ENCODE data around the gene CCDC85B. TPM values are rescaled to one million over a fixed set of nuclear protein-coding genes. Genes with fewer than 3 reads are reported as not detected.
A peak's percentile ranks its signal among the peaks of the same experiment; 100 is the strongest.
"Not testable (repeated sequence)": the region's sequence is repeated elsewhere in the genome, so short reads cannot be mapped to it uniquely, and the experiment has no call there.

CCDC85B gene
- polyA plus RNA-seq (ENCODE audit: insufficient read length), result 22.2 TPM

- peak; percentile 98 for DNase-seq
Observed at GRCh38 chr11:65890324-65891218, at the start of gene CCDC85B. Gene CCDC85B, plus strand, starts transcription at chr11:65890673. Its CDS starts 111 bp downstream, at chr11:65890784.

- no peak for DNase-seq
Observed at GRCh38 chr11:65842144-65842543, 48.3 kb upstream of the CCDC85B start.

GRCh38 chr11:65843811-65844210 lies 46.7 kb upstream of the CCDC85B start:
- no peak for DNase-seq

- no peak for DNase-seq
Observed at GRCh38 chr11:65844231-65844872, 46.1 kb upstream of the CCDC85B start.

- no peak for DNase-seq
Observed at GRCh38 chr11:65847746-65848145, 42.7 kb upstream of the CCDC85B start.

- not testable (repeated sequence) for DNase-seq
Observed at GRCh38 chr11:65848693-65849092, 41.8 kb upstream of the CCDC85B start.

GRCh38 chr11:65849366-65849765 lies 41.1 kb upstream of the CCDC85B start:
- no peak for DNase-seq

- no peak for DNase-seq
Observed at GRCh38 chr11:65849771-65850216, 40.7 kb upstream of the CCDC85B start.

GRCh38 chr11:65850217-65851082 lies 40.0 kb upstream of the CCDC85B start:
- DNase-seq, result no peak

GRCh38 chr11:65851083-65851579 lies 39.3 kb upstream of the CCDC85B start:
- DNase-seq, result no peak

- DNase-seq, result no peak
Observed at GRCh38 chr11:65851811-65852507, 38.5 kb upstream of the CCDC85B start.

- no peak for DNase-seq
Observed at GRCh38 chr11:65852508-65853245, 37.8 kb upstream of the CCDC85B start.

- no peak for DNase-seq
Observed at GRCh38 chr11:65853246-65853979, 37.1 kb upstream of the CCDC85B start.

- no peak for DNase-seq
Observed at GRCh38 chr11:65854161-65854592, 36.3 kb upstream of the CCDC85B start.

GRCh38 chr11:65854852-65855837 lies 35.3 kb upstream of the CCDC85B start:
- DNase-seq, result no peak

GRCh38 chr11:65855927-65856363 lies 34.5 kb upstream of the CCDC85B start:
- no peak for DNase-seq

GRCh38 chr11:65856689-65857499 lies 33.6 kb upstream of the CCDC85B start:
- DNase-seq, result peak; percentile 84

- DNase-seq, result no peak
Observed at GRCh38 chr11:65857500-65857852, 33.0 kb upstream of the CCDC85B start.

Measured in hindlimb muscle (tissue), 1 donor.